Endothelial cell of umbilical vein (primary cell): ENCODE measurements around the gene FGF12. TPM values are rescaled to one million over a fixed set of nuclear protein-coding genes. Genes with fewer than 3 reads are reported as not detected.

ENCODE experiments used
- BruUV-seq: library from RNA; stranded (reverse); fragments of 400-500 nt; replicated peaks from 2 replicates; lab custom pipeline; 2021; lab: Mats Ljungman, UMichigan
- CTCF ChIA-PET: fragments of 300-600, 350-600 bp; sonication (Branson Sonifier 250); formaldehyde crosslinking; loops from one replicate; lab custom pipeline; 2021; ENCODE audit warnings: antibody characterized with exemption, inconsistent platforms; lab: Charles Lee
- POLR2A ChIA-PET: fragments of 300-600, 350-600 bp; sonication (Branson Sonifier 250); formaldehyde crosslinking; loops from one replicate; lab custom pipeline; 2021; ENCODE audit warnings: antibody characterized with exemption, inconsistent platforms; lab: Charles Lee
- DNase-seq: peaks from one replicate; pipeline ENCODE4 v3.0.0-alpha.2; 2011; ENCODE audit warnings: low read depth, low spot score
- FAIRE-seq: peaks from 2 replicates; lab custom pipeline; 2011; peaks lifted over from hg19 to GRCh38; lab: Jason Lieb, UNC
- H2AFZ ChIP-seq: 2 replicates; pipeline ENCODE4 v1.6.0; 2012; ENCODE audit warnings: low read depth, low read length, control low read depth, inconsistent platforms
- H3K27ac ChIP-seq: 2 replicates; pipeline ENCODE4 v1.5.1; 2011; ENCODE audit warnings: low read depth, mild to moderate bottlenecking, control low read depth, low read length, moderate library complexity; ENCODE audit not compliant: insufficient read depth
- H3K27me3 ChIP-seq, 2 experiments: 2 replicates each; pipeline versions ENCODE4 v1.6.0 to v1.6.1; 2011; ENCODE audit warnings: low read length in 2 of 2, mixed read lengths in 1 of 2; ENCODE audit not compliant: control insufficient read depth in 2 of 2, insufficient read depth in 2 of 2
- H3K36me3 ChIP-seq, 2 experiments: 2 replicates in 1 of 2; 3 replicates in 1 of 2; pipeline ENCODE4 v1.5.1; 2011; ENCODE audit warnings: low read length in 2 of 2, mild to moderate bottlenecking in 1 of 2, moderate library complexity in 1 of 2; ENCODE audit not compliant: control insufficient read depth in 2 of 2, insufficient read depth in 2 of 2; ENCODE audit errors: extremely low read depth in 1 of 2
- H3K4me1 ChIP-seq: 3 replicates; pipeline ENCODE4 v1.5.1; 2011; ENCODE audit warnings: mild to moderate bottlenecking, low read length; ENCODE audit not compliant: control insufficient read depth, insufficient read depth; ENCODE audit errors: extremely low read depth
- H3K4me2 ChIP-seq: 2 replicates; pipeline ENCODE4 v1.6.1; 2011; ENCODE audit warnings: low read length, control low read depth, mixed read lengths; ENCODE audit not compliant: insufficient read depth
- H3K4me3 ChIP-seq, 3 experiments: fragments of 200-600 bp in 1 of 3; sonication (generic), shearing (Covaris generic) in 1 of 3; replicated peaks in 1 of 3; 2 replicates each; pipeline ENCODE4 v1.5.1; 2011 to 2016; ENCODE audit warnings: control low read depth in 3 of 3, low read length in 3 of 3, mild to moderate bottlenecking in 2 of 3, inconsistent platforms in 1 of 3, low read depth in 1 of 3, moderate library complexity in 1 of 3; ENCODE audit not compliant: insufficient read depth in 1 of 3
- H3K79me2 ChIP-seq: 2 replicates; pipeline ENCODE4 v1.6.0; 2012; ENCODE audit warnings: low read length, inconsistent platforms; ENCODE audit not compliant: control insufficient read depth, insufficient read depth
- H3K9ac ChIP-seq: replicated peaks from 2 replicates; pipeline ENCODE3; 2011; ENCODE audit warnings: low read length, control low read depth; ENCODE audit not compliant: insufficient read depth; ENCODE audit errors: extremely low read depth
- H3K9me1 ChIP-seq: replicated peaks from 3 replicates; pipeline ENCODE4 v1.6.0; 2011; ENCODE audit warnings: mild to moderate bottlenecking, low read length; ENCODE audit not compliant: control insufficient read depth, insufficient read depth; ENCODE audit errors: extremely low read depth
- H3K9me3 ChIP-seq: replicated peaks from 2 replicates; pipeline ENCODE4 v1.5.1; 2012; ENCODE audit warnings: low read length, inconsistent platforms; ENCODE audit not compliant: control insufficient read depth, insufficient read depth
- H4K20me1 ChIP-seq: replicated peaks from 2 replicates; pipeline ENCODE3; 2011; ENCODE audit warnings: mild to moderate bottlenecking, low read length; ENCODE audit not compliant: control insufficient read depth, insufficient read depth; ENCODE audit errors: extremely low read depth
- CTCF ChIP-seq, 2 donors: IDR thresholded peaks; 1 replicate in 1 of 2; 2 replicates in 1 of 2; pipeline ENCODE4 v1.5.1; 2011; ENCODE audit warnings: low read length in 2 of 2, mild to moderate bottlenecking in 2 of 2, moderate library complexity in 2 of 2, control low read depth in 1 of 2, inconsistent platforms in 1 of 2, low read depth in 1 of 2; ENCODE audit not compliant: insufficient read depth in 1 of 2; ENCODE audit errors: extremely low read depth in 1 of 2
- EZH2 ChIP-seq: IDR thresholded peaks from 2 replicates; pipeline ENCODE4 v1.6.1; 2012; ENCODE audit warnings: borderline replicate concordance, low read depth, mild to moderate bottlenecking, moderate library complexity, low read length, inconsistent platforms; ENCODE audit not compliant: severe bottlenecking
- FOS ChIP-seq: IDR thresholded peaks from 2 replicates; pipeline ENCODE4 v1.6.1; 2011; ENCODE audit warnings: mild to moderate bottlenecking, low read length, moderate library complexity, borderline replicate concordance; ENCODE audit not compliant: insufficient read depth
- GATA2 ChIP-seq: IDR thresholded peaks from 2 replicates; pipeline ENCODE4 v1.7.0; 2011; ENCODE audit warnings: low read depth, mild to moderate bottlenecking, moderate library complexity, mixed read lengths, low read length; ENCODE audit not compliant: insufficient read length, insufficient read depth
- JUN ChIP-seq: IDR thresholded peaks from 2 replicates; pipeline ENCODE4 v1.6.1; 2011; ENCODE audit warnings: borderline replicate concordance, low read depth; ENCODE audit not compliant: insufficient read length, insufficient read depth
- MAX ChIP-seq: IDR thresholded peaks from 2 replicates; pipeline ENCODE4 v1.6.1; 2011; ENCODE audit not compliant: insufficient read depth, insufficient read length
- MYC ChIP-seq: IDR thresholded peaks from one replicate; pipeline ENCODE4 v1.6.1; 2011; ENCODE audit warnings: mild to moderate bottlenecking, low read depth, low read length
- POLR2A ChIP-seq: IDR thresholded peaks from 2 replicates; pipeline ENCODE4 v1.6.1; 2012; ENCODE audit warnings: low read depth, mild to moderate bottlenecking, control low read depth, low read length
- POLR2AphosphoS5 ChIP-seq: IDR thresholded peaks from 2 replicates; pipeline ENCODE4 v1.6.1; 2012; ENCODE audit warnings: low read depth, mild to moderate bottlenecking, control low read depth, low read length, moderate library complexity; ENCODE audit not compliant: insufficient read depth
- dilution Hi-C: fragments of 300-500 bp; cut with MboI; formaldehyde crosslinking; loops from one replicate; pipeline ENCODE4 v1.15.0; 2019; ENCODE audit warnings: low sequenced_read_pairs; ENCODE audit not compliant: extremely low pct_ligation_motif_present
- intact Hi-C: fragments of 100-400 bp; cut with micrococcal nuclease; formaldehyde crosslinking; loops from one replicate; pipeline ENCODE4 v1.10.0; 2022
- polyA plus RNA-seq, 4 experiments: library from polyadenylated mRNA; depleted of rRNA in 3 of 4; stranded (reverse) in 3 of 4; unstranded in 1 of 4; fragments of >200 nt; gene quantifications; 2 replicates each; pipeline versions ENCODE4 v1.2.1 to v1.2.3, GENCODE V29; 2011 to 2012; ENCODE audit warnings: missing spikeins in 1 of 4
- total RNA-seq: library from RNA; stranded (reverse); gene quantifications from 2 replicates; pipeline ENCODE4 v1.2.3, GENCODE V29; 2021

The FGF12 gene
- total and polyA plus RNA-seq, 2 donors (not counting 3 experiments of a cell fraction or from before 2014, with no cell fraction given) = 0.72 to 2.5 TPM

GRCh38 chr3:192181151-192181550, 546.2 kb downstream of the FGF12 start:
- dilution Hi-C loops = no loop called here
- no peak for DNase-seq
- Histone ChIP-seq H3K9me1 (no peaks in the 10 kb centered on the region), H3K27ac (no peak overlapping the region), H3K4me3 (no peak overlapping the region), H3K4me2 (no peak overlapping the region), H3K9me3 (no peaks in the 10 kb centered on the region), H3K27me3 (no peaks in the 10 kb centered on the region), H3K9ac (no peak overlapping the region), H3K36me3 (no peaks in the 10 kb centered on the region), H3K79me2 (no peaks in the 10 kb centered on the region), H3K4me1 (peaks cover 4% of the 10 kb centered on the region), H4K20me1 (no peaks in the 10 kb centered on the region), H2AFZ (no peak overlapping the region)
- no peak for FAIRE-seq
- intact Hi-C loops = loop anchor here (10.0 kb wide), 1 partner anchor 1036 kb away; no protein-coding TSS in a partner anchor
- ChIA-PET POLR2A (no interaction called here), CTCF (no interaction called here)
- TF ChIP-seq POLR2A = no peak
- no peak for TF ChIP-seq MYC
- TF ChIP-seq JUN = no peak
- TF ChIP-seq MAX = no peak
- TF ChIP-seq CTCF (IDR thresholded peaks at IDR 0.05; ENCODE audit: extremely low read depth in 1 of 2, insufficient read depth in 1 of 2, low read depth in 1 of 2, low read length in 2 of 2) = no peak
- no peak for TF ChIP-seq GATA2
- TF ChIP-seq EZH2 = no peak
- TF ChIP-seq FOS = no peak
- no peak for TF ChIP-seq POLR2AphosphoS5
- BruUV-seq = no TSS peak
